Measurements from ENCODE around the gene HADHA.

GRCh38 chr2:26237868-26238267, 6.6 kb downstream of the HADHA start:
- no peak for TF ChIP-seq EZH2 (IDR thresholded peaks at IDR 0.05; ENCODE audit: borderline replicate concordance, low read length)
- no peak for TF ChIP-seq CTCF (IDR thresholded peaks at IDR 0.05; ENCODE audit: low read length)
